Ectodermal cell (in vitro differentiated cells): ENCODE measurements around the gene SCAMP5.

Source experiments
- H3K27ac ChIP-seq: 2 replicates; pipeline ENCODE4 v1.7.0; 2013; ENCODE audit warnings: mild to moderate bottlenecking, low read depth, low read length; ENCODE audit not compliant: insufficient read depth, poor library complexity, severe bottlenecking
- H3K27me3 ChIP-seq: 2 replicates; pipeline ENCODE4 v1.7.0; 2013; ENCODE audit warnings: mild to moderate bottlenecking, low read length; ENCODE audit not compliant: insufficient read depth, control insufficient read depth, poor library complexity, severe bottlenecking
- H3K36me3 ChIP-seq: one replicate; pipeline ENCODE4 v1.7.0; 2013; ENCODE audit warnings: low read length; ENCODE audit not compliant: control insufficient read depth, insufficient read depth
- H3K4me1 ChIP-seq: one replicate; pipeline ENCODE4 v1.7.0; 2013; ENCODE audit warnings: low read length; ENCODE audit not compliant: control insufficient read depth, insufficient read depth
- H3K4me3 ChIP-seq: 2 replicates; pipeline ENCODE4 v1.7.0; 2013; ENCODE audit warnings: low read depth, low read length, control low read depth; ENCODE audit not compliant: insufficient read depth
- H3K9me3 ChIP-seq: 2 replicates; pipeline ENCODE4 v1.7.0; 2013; ENCODE audit warnings: mild to moderate bottlenecking, low read length, moderate library complexity; ENCODE audit not compliant: control insufficient read depth
- WGBS, 2 experiments: methylation state at CpG; one replicate each; pipeline ENCODE4 v1.1.7; 2013; ENCODE audit warnings: missing lambda C conversion rate in 2 of 2; 5-methylcytosine and 5-hydroxymethylcytosine counted together

Gene SCAMP5

GRCh38 chr15:75016431-75016830, 21.1 kb downstream of the SCAMP5 start:
- 95% methylated on average over 15 of the region's 15 CpGs for WGBS, 2 experiments
- H3K27ac ChIP-seq = no peak overlapping the region
- no peak overlapping the region for H3K4me3 ChIP-seq
- H3K9me3 ChIP-seq = no peaks in the 10 kb centered on the region
- H3K36me3 ChIP-seq = no peaks in the 10 kb centered on the region
- no peaks in the 10 kb centered on the region for H3K4me1 ChIP-seq
- H3K27me3 ChIP-seq = no peaks in the 10 kb centered on the region

- Histone ChIP-seq H3K4me1 (no peaks in the 10 kb centered on the region), H3K36me3 (no peaks in the 10 kb centered on the region), H3K27ac (no peak overlapping the region), H3K27me3 (no peaks in the 10 kb centered on the region), H3K9me3 (no peaks in the 10 kb centered on the region), H3K4me3 (no peak overlapping the region)
- WGBS, 2 experiments = 93 to 96% methylated on average over 3 of the region's 3 CpGs
These were observed 24.6 kb downstream of the SCAMP5 start for GRCh38 chr15:75019916-75020315.

- 87 to 91% methylated on average over 8 of the region's 8 CpGs for WGBS, 2 experiments
- Histone ChIP-seq H3K27ac (no peak overlapping the region), H3K4me3 (no peak overlapping the region), H3K4me1 (no peaks in the 10 kb centered on the region), H3K9me3 (no peaks in the 10 kb centered on the region), H3K36me3 (no peaks in the 10 kb centered on the region), H3K27me3 (no peaks in the 10 kb centered on the region)
These were observed 26.0 kb downstream of the SCAMP5 start for GRCh38 chr15:75021341-75021740.

GRCh38 chr15:75022783-75023180, 27.4 kb downstream of the SCAMP5 start:
- Histone ChIP-seq H3K9me3 (no peaks in the 10 kb centered on the region), H3K27ac (no peak overlapping the region), H3K27me3 (no peaks in the 10 kb centered on the region), H3K4me1 (no peaks in the 10 kb centered on the region), H3K36me3 (no peaks in the 10 kb centered on the region), H3K4me3 (no peak overlapping the region)
- 92 to 100% methylated on average over 2 of the region's 2 CpGs for WGBS, 2 experiments

GRCh38 chr15:75023181-75023871, 28.0 kb downstream of the SCAMP5 start, which contains the start of gene PPCDC:
Gene PPCDC, plus strand, starts transcription at chr15:75023590. Its CDS starts 4,729 bp downstream, at chr15:75028319.
- H3K4me3 ChIP-seq = peak within 1 kb of the TSS; percentile 98
- 1 to 6% methylated on average over 38 to 40 of the region's 40 CpGs for WGBS, 2 experiments
- no peaks in the 10 kb centered on the region for H3K36me3 ChIP-seq
- H3K27ac ChIP-seq = peak within 1 kb of the TSS; percentile 50
- H3K9me3 ChIP-seq = no peaks in the 10 kb centered on the region
- H3K4me1 ChIP-seq = no peaks in the 10 kb centered on the region
- no peaks in the 10 kb centered on the region for H3K27me3 ChIP-seq

- Histone ChIP-seq H3K4me3 (peak overlapping the region; percentile 98), H3K27me3 (no peaks in the 10 kb centered on the region), H3K27ac (peak overlapping the region; percentile 50), H3K36me3 (no peaks in the 10 kb centered on the region), H3K4me1 (no peaks in the 10 kb centered on the region), H3K9me3 (no peaks in the 10 kb centered on the region)
- WGBS, 2 experiments = 28 to 32% methylated on average over 12 of the region's 12 CpGs
These were observed 28.7 kb downstream of the SCAMP5 start for GRCh38 chr15:75023872-75024636.

- peaks cover 6% of the 10 kb centered on the region for H3K4me1 ChIP-seq
- no peaks in the 10 kb centered on the region for H3K36me3 ChIP-seq
- H3K27me3 ChIP-seq = no peaks in the 10 kb centered on the region
- no peak overlapping the region for H3K27ac ChIP-seq
- no peaks in the 10 kb centered on the region for H3K9me3 ChIP-seq
- 86% methylated on average over 3 of the region's 3 CpGs for WGBS, 2 experiments
- H3K4me3 ChIP-seq = no peak overlapping the region
These were observed 29.7 kb downstream of the SCAMP5 start for GRCh38 chr15:75025107-75025506.

GRCh38 chr15:75025548-75026260, 30.3 kb downstream of the SCAMP5 start:
- Histone ChIP-seq H3K9me3 (no peaks in the 10 kb centered on the region), H3K27ac (no peak overlapping the region), H3K27me3 (no peaks in the 10 kb centered on the region), H3K4me3 (no peak overlapping the region), H3K4me1 (peaks cover 6% of the 10 kb centered on the region), H3K36me3 (no peaks in the 10 kb centered on the region)
- WGBS, 2 experiments = 95 to 96% methylated on average over 5 of the region's 5 CpGs

- H3K27me3 ChIP-seq = no peaks in the 10 kb centered on the region
- no peak overlapping the region for H3K4me3 ChIP-seq
- H3K36me3 ChIP-seq = no peaks in the 10 kb centered on the region
- WGBS, 2 experiments = 93 to 95% methylated on average over 7 of the region's 7 CpGs
- no peak overlapping the region for H3K27ac ChIP-seq
- H3K4me1 ChIP-seq = peaks cover 6% of the 10 kb centered on the region
- no peaks in the 10 kb centered on the region for H3K9me3 ChIP-seq
These were observed 32.2 kb downstream of the SCAMP5 start for GRCh38 chr15:75027551-75027950.

GRCh38 chr15:75028991-75029377, 33.6 kb downstream of the SCAMP5 start:
- no peak overlapping the region for H3K27ac ChIP-seq
- H3K36me3 ChIP-seq = no peaks in the 10 kb centered on the region
- H3K27me3 ChIP-seq = no peaks in the 10 kb centered on the region
- no peak overlapping the region for H3K4me3 ChIP-seq
- H3K4me1 ChIP-seq = peaks cover 6% of the 10 kb centered on the region
- H3K9me3 ChIP-seq = no peaks in the 10 kb centered on the region
- WGBS, 2 experiments = 84 to 87% methylated on average over 4 of the region's 4 CpGs
